Neuronal stem cell (in vitro differentiated cells): ENCODE results near the gene TLL2. TPM values are rescaled to one million over a fixed set of nuclear protein-coding genes. Genes with fewer than 3 reads are reported as not detected.

ENCODE experiments used
- DNase-seq: peaks from one replicate; pipeline ENCODE4 v3.0.0-alpha.2; 2013; ENCODE audit warnings: low spot score
- H2AFZ ChIP-seq: one replicate; pipeline ENCODE4 v1.6.1; 2013; ENCODE audit warnings: mild to moderate bottlenecking, low read length, inconsistent platforms
- H2AK5ac ChIP-seq: 2 replicates; pipeline ENCODE4 v1.6.1; 2013; ENCODE audit warnings: low read depth, mild to moderate bottlenecking, inconsistent platforms, low read length, moderate library complexity, mixed read lengths
- H2BK120ac ChIP-seq: 2 replicates; pipeline ENCODE4 v1.6.1; 2013; ENCODE audit warnings: low read depth, mild to moderate bottlenecking, inconsistent platforms, low read length, moderate library complexity, mixed read lengths
- H2BK12ac ChIP-seq: one replicate; pipeline ENCODE4 v1.6.1; 2013; ENCODE audit warnings: low read length, inconsistent platforms
- H2BK15ac ChIP-seq: 2 replicates; pipeline ENCODE4 v1.6.1; 2013; ENCODE audit warnings: mild to moderate bottlenecking, low read length, inconsistent platforms, mixed read lengths
- H2BK5ac ChIP-seq: one replicate; pipeline ENCODE4 v1.6.1; 2013; ENCODE audit warnings: inconsistent platforms, mild to moderate bottlenecking, low read length, moderate library complexity
- H3K14ac ChIP-seq: one replicate; pipeline ENCODE4 v1.6.1; 2013; ENCODE audit warnings: low read length, inconsistent platforms
- H3K18ac ChIP-seq: 2 replicates; pipeline ENCODE4 v1.6.1; 2013; ENCODE audit warnings: low read length, inconsistent platforms
- H3K23ac ChIP-seq: 2 replicates; pipeline ENCODE4 v1.6.1; 2013; ENCODE audit warnings: low read depth, mild to moderate bottlenecking, mixed read lengths, low read length, inconsistent platforms; ENCODE audit not compliant: poor library complexity
- H3K27ac ChIP-seq: replicated peaks from 3 replicates; pipeline ENCODE4 v1.5.1; 2013; ENCODE audit warnings: low read length, inconsistent platforms
- H3K27me3 ChIP-seq, 3 experiments: 2 replicates each; pipeline ENCODE4 v1.6.1; 2013; ENCODE audit warnings: low read length in 3 of 3, mild to moderate bottlenecking in 2 of 3, inconsistent platforms in 1 of 3, low read depth in 1 of 3, mixed read lengths in 1 of 3, moderate library complexity in 1 of 3; ENCODE audit not compliant: control insufficient read depth in 3 of 3, insufficient read depth in 3 of 3
- H3K36me3 ChIP-seq, 2 donors: replicated peaks in 1 of 2; 2 replicates each; pipeline ENCODE4 v1.6.1; 2013; ENCODE audit warnings: low read length in 2 of 2; ENCODE audit not compliant: control insufficient read depth in 2 of 2, insufficient read depth in 2 of 2
- H3K4ac ChIP-seq: 2 replicates; pipeline ENCODE4 v1.6.1; 2013; ENCODE audit warnings: inconsistent platforms, mild to moderate bottlenecking, low read length, moderate library complexity
- H3K4me1 ChIP-seq, 2 donors: 1 replicate in 1 of 2; 2 replicates in 1 of 2; pipeline ENCODE4 v1.6.1; 2013; ENCODE audit warnings: low read length in 2 of 2, low read depth in 1 of 2; ENCODE audit not compliant: control insufficient read depth in 2 of 2, insufficient read depth in 1 of 2
- H3K4me2 ChIP-seq: one replicate; pipeline ENCODE4 v1.6.1; 2013; ENCODE audit warnings: mild to moderate bottlenecking, low read length, inconsistent platforms; ENCODE audit not compliant: insufficient read depth, poor library complexity, severe bottlenecking
- H3K4me3 ChIP-seq, 2 donors: 2 replicates each; pipeline ENCODE4 v1.5.1; 2013; ENCODE audit warnings: low read length in 2 of 2, mild to moderate bottlenecking in 2 of 2, inconsistent platforms in 1 of 2, moderate library complexity in 1 of 2
- H3K79me1 ChIP-seq: one replicate; pipeline ENCODE4 v1.6.1; 2013; ENCODE audit warnings: low read depth, mild to moderate bottlenecking, inconsistent platforms, low read length, moderate library complexity
- H3K9ac ChIP-seq: one replicate; pipeline ENCODE4 v1.6.1; 2013; ENCODE audit warnings: mild to moderate bottlenecking, low read depth, low read length, inconsistent platforms; ENCODE audit not compliant: poor library complexity
- H3K9me3 ChIP-seq, 2 donors: replicated peaks in 1 of 2; 2 replicates each; pipeline versions ENCODE3 to v1.6.1; 2013; ENCODE audit warnings: low read length in 2 of 2, mild to moderate bottlenecking in 2 of 2, inconsistent platforms in 1 of 2, low read depth in 1 of 2, mixed read lengths in 1 of 2, moderate library complexity in 1 of 2; ENCODE audit not compliant: control insufficient read depth in 2 of 2, insufficient read depth in 1 of 2
- H4K8ac ChIP-seq: one replicate; pipeline ENCODE4 v1.6.1; 2013; ENCODE audit warnings: low read depth, mild to moderate bottlenecking, inconsistent platforms, low read length, moderate library complexity
- H4K91ac ChIP-seq: one replicate; pipeline ENCODE4 v1.6.1; 2013; ENCODE audit warnings: low read length, low read depth, mild to moderate bottlenecking, inconsistent platforms; ENCODE audit not compliant: poor library complexity
- WGBS, 2 donors: extraction: QIAGEN DNeasy Blood & Tissue Kit; methylation state at CpG; one replicate each; pipeline ENCODE4 v1.1.7; 2013; ENCODE audit warnings: missing lambda C conversion rate in 2 of 2, mixed read lengths in 1 of 2; ENCODE audit not compliant: insufficient read length in 2 of 2, insufficient replicate concordance in 1 of 2; ENCODE audit errors: extremely low coverage in 2 of 2; 5-methylcytosine and 5-hydroxymethylcytosine counted together
- polyA plus RNA-seq, 2 experiments: library from polyadenylated mRNA; stranded (reverse); fragments of 200-250 nt; gene quantifications; one replicate each; pipeline ENCODE4 v1.2.3, GENCODE V29; 2013

The TLL2 gene
- polyA plus RNA-seq (2013, experiment 1 of 2): 0.38 TPM
- polyA plus RNA-seq (2013, experiment 2 of 2): 0.22 TPM

DNA sequence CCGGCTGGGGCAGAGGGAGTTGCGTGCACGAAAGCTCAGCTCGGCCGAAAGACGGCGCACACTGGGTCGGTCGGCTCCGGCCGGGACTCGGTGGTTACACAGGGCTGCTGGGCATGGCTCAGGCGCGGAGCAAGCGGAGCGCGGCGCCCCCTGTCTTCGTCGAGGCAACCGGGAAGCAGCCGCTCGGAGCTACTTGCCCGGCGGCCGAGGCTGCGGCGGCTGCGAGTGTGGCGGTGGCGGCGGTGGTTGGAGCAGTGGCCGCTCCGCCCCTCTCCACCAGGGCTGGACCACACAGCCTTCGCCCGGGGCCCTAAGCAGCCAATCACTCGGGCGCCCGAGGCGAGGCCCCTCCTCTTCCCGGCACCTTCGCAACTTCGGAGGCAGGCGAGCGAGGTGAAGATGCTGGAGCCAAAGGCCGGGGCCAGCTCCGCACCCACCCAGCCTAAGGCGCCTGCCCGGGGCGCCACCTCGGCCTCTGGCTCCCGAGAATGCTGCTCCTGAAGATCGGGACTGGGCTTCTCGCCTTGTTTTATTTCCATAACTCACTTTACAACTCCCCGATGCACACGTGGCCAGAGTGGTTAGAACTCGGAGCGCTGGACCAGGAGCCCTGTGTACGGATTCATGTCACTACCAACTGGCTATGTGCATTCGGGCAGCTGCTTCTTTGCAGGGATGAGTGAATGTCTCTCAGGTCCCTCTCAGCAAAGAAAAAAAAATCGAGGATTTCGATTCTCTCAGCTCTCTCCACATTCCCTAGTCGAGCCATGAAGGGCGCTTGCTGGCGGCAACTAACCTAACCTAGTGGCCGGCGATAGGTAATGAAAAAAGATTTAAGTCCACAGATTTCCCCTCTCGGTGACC lies at the start of gene TLL2:
Gene TLL2 (minus strand): TSS at position 229 of the 864 bp plus-strand sequence. CDS start 241 bp downstream, outside the sequence.
- no peak within 1 kb of the TSS for H3K14ac ChIP-seq
- H3K27me3 ChIP-seq: peaks cover 0 to 31% (median 19%) of the 10 kb centered on the region in 3 experiments
- H3K4ac ChIP-seq: no peak within 1 kb of the TSS
- H3K9me3 ChIP-seq: peaks cover 0 to 2% of the 10 kb centered on the region in 2 donors
- peak within 1 kb of the TSS; percentile 49 to 80 for H3K4me3 ChIP-seq
- no peak within 1 kb of the TSS for H2BK120ac ChIP-seq
- H3K18ac ChIP-seq: peak within 1 kb of the TSS; percentile 89
- peak within 1 kb of the TSS; percentile 98 for H3K4me2 ChIP-seq
- peak within 1 kb of the TSS; percentile 47 for H2BK15ac ChIP-seq
- H3K23ac ChIP-seq: peak within 1 kb of the TSS; percentile 86
- H2BK12ac ChIP-seq: no peak within 1 kb of the TSS
- peak within 1 kb of the TSS; percentile 96 for H2AFZ ChIP-seq
- DNase-seq: peak; percentile 89
- WGBS, 2 donors: no CpG with 5 or more reads among the region's 68 CpGs
- H4K8ac ChIP-seq: no peak within 1 kb of the TSS
- H3K9ac ChIP-seq: peak within 1 kb of the TSS; percentile 94
- no peak within 1 kb of the TSS for H4K91ac ChIP-seq
- peaks cover 0 to 8% of the 10 kb centered on the region in 2 donors for H3K36me3 ChIP-seq
- H3K27ac ChIP-seq: peak within 1 kb of the TSS; percentile 36
- H3K4me1 ChIP-seq: peaks cover 8 to 10% of the 10 kb centered on the region in 2 donors
- H3K79me1 ChIP-seq: no peaks in the 10 kb centered on the region
- no peak within 1 kb of the TSS for H2AK5ac ChIP-seq
- no peak within 1 kb of the TSS for H2BK5ac ChIP-seq

DNA sequence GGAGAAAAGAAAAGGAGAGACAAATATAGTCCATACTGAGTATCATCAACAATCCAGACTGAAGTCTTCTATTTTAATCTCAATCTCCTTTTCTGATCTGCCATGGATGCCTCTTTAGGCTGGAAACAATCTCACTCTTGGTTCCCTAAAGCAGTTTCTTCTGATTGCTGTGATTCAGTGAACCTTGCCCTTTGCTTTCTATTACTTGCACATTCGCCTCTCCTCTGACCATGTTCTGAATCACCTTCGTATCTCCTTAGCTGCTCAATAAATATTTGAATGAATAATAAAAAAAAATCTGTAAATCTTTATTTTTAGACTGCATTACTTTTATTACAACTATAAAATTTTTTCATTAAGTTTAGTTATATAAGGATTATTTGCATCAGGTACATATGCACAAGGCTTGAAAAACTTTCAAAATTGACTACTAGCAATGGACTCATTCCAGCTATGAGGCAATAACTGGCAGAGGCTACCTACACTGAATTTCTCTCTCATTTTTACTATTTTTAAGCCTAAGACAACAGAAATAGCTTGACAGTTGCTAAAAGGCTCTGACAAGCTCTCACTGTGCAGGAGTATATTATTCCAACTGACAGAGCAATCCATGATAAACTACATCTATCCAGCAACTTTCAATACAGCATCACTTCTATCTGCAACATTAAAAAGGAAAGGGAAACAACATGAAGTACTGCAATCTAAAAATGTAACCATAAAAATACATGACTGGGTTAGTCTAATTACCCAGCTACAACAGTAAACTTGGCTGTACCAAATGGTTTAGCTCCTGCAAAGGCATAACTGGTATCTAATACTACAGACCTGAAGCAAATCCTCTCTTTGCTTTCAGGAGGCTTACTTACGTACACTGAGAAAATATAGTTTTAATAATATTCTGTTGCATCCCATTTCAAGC lies 47.5 kb upstream of the TLL2 start:
- Histone ChIP-seq H3K9me3 (no peaks in the 10 kb centered on the region), H3K36me3 (peaks cover 4 to 84% of the 10 kb centered on the region in 2 donors), H2AK5ac (no peak overlapping the region), H2BK15ac (no peak overlapping the region), H3K27ac (no peak overlapping the region), H3K4me3 (no peak overlapping the region), H4K91ac (no peak overlapping the region), H3K23ac (no peak overlapping the region), H3K4ac (no peak overlapping the region), H3K4me2 (no peak overlapping the region), H3K9ac (no peak overlapping the region), H3K4me1 (no peaks in the 10 kb centered on the region), H2BK5ac (no peak overlapping the region), H3K79me1 (no peaks in the 10 kb centered on the region), H2AFZ (no peak overlapping the region), H3K27me3 (no peaks in the 10 kb centered on the region), H2BK120ac (no peak overlapping the region), H4K8ac (no peak overlapping the region), H3K18ac (no peak overlapping the region), H2BK12ac (no peak overlapping the region), H3K14ac (no peak overlapping the region)
- DNase-seq: no peak
- no CpG with 5 or more reads among the region's 3 CpGs for WGBS, 2 donors

DNA sequence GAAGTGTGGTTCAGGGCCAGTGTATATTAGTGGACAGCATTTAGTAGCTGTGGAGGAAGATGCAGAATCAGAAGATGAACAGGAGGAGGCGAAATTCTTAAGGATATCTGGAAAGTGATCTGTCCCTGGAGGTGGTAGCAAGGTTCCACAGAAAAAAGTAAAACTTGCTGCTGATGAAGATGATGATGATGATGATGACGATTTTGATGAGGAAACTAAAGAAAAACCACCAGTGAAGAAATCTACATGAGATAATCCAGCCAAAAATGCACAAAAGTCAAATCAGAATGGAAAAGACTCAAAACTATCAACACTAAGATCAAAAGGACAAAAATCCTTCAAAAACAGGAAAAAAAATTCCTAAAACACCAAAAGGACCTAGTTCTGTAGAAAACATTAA lies 46.8 kb upstream of the TLL2 start:
- H2AFZ ChIP-seq: no peak overlapping the region
- H3K4me3 ChIP-seq: no peak overlapping the region
- H3K4me1 ChIP-seq: no peaks in the 10 kb centered on the region
- no peak overlapping the region for H2BK5ac ChIP-seq
- no peak overlapping the region for H3K4ac ChIP-seq
- H3K9me3 ChIP-seq: no peaks in the 10 kb centered on the region
- DNase-seq: no peak
- H3K27ac ChIP-seq: no peak overlapping the region
- H3K23ac ChIP-seq: no peak overlapping the region
- no CpG with 5 or more reads among the region's 2 CpGs for WGBS, 2 donors
- H2AK5ac ChIP-seq: no peak overlapping the region
- no peak overlapping the region for H3K14ac ChIP-seq
- H2BK15ac ChIP-seq: no peak overlapping the region
- H4K91ac ChIP-seq: no peak overlapping the region
- no peak overlapping the region for H3K18ac ChIP-seq
- H3K36me3 ChIP-seq: peaks cover 4 to 82% of the 10 kb centered on the region in 2 donors
- no peak overlapping the region for H3K9ac ChIP-seq
- no peak overlapping the region for H2BK12ac ChIP-seq
- no peak overlapping the region for H2BK120ac ChIP-seq
- H4K8ac ChIP-seq: no peak overlapping the region
- H3K79me1 ChIP-seq: no peaks in the 10 kb centered on the region
- no peak overlapping the region for H3K4me2 ChIP-seq
- H3K27me3 ChIP-seq: no peaks in the 10 kb centered on the region
